ENCODE results near the gene SEPTIN1. TPM values are rescaled to one million over a fixed set of nuclear protein-coding genes. Genes with fewer than 3 reads are reported as not detected.
A peak's percentile ranks its signal among the peaks of the same experiment; 100 is the strongest.
"Not testable (repeated sequence)": the region's sequence is repeated elsewhere in the genome, so short reads cannot be mapped to it uniquely, and the experiment has no call there.

The SEPTIN1 gene
- total RNA-seq, 1 donor, result 38.2 TPM

DNA sequence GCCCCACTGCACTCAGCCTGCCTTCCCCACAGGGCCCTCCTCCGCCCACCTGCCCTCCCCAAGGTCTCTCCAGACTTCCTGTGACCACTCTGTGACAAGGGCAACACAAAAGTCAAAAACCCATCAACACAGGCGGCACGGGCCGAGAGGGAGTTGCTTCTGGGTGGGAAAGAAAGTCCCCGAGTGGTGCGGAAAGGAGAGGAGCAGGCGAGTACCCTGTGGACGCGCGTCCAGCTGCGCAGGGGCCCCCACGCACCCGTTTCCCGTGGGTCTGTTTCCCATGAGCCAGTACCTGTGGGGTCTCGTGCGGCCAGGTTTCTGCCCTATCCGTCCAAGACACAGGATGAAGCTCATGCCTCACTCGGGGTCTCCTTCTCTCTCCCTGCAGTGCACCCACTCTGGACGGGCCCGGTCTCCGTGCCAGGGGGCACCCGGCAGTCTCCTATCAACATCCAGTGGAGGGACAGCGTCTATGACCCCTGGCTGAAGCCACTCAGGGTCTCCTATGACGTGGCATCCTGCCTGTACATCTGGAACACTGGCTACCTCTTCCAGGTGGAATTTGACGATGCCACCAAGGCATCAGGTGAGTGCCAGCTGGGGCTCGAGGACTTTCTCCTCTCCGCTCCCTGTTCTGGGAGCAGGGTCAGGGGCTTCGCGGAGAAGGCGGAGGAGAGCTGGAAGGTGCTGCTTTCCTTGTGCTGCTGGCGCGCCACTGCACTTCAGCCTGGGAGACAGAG, 39.4 kb downstream of the SEPTIN1 start:
- no peak for DNase-seq (ENCODE audit: low read depth in 2 of 3, low spot score in 2 of 3)

DNA sequence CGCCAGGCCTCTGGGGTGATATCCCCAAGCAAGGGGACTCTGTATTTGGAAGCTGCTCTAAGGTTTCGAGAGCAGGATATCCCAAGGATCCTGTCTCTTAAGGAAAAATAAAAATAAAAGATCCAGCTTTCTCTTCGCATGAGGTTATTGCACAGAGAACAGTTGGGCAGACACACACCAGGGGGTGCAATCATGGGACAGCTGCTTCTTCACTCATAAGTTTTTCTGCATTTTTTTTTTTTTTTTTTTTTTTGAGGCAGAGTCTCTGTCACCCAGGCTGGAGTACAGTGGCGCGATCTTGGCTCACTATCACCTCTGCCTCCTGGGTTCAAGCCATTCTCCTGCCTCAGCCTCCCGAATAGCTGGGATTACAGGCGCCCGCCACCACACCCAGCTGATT, 40.4 kb downstream of the SEPTIN1 start:
- DNase-seq (ENCODE audit: low read depth in 2 of 3, low spot score in 2 of 3), result not testable (repeated sequence)

- DNase-seq (ENCODE audit: low read depth in 2 of 3, low spot score in 2 of 3), result no peak
Measured at GRCh38 chr16:30340621-30341020, 41.7 kb downstream of the SEPTIN1 start.

DNA sequence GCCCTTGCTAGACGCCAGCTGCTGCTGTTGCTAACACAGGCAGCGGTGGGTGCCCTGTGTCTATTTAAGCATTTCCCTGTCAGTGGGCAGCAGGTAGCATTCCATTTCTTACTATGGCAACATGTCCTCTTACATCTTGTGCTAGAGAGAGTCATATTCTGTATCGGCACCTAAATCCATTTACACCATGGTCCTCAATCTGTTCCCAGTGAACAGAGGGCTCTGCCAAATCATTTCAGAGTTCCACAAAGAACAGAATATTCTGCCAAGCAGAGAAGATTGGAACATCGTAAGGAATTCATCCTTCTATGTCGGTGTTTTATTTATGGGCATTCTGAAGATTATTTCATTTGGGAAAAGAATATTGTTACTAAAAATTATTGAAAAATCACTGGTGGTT, 43.6 kb downstream of the SEPTIN1 start:
- DNase-seq (ENCODE audit: low read depth in 2 of 3, low spot score in 2 of 3), result not testable (repeated sequence)

GRCh38 chr16:30337964-30338357, 44.4 kb downstream of the SEPTIN1 start:
- not testable (repeated sequence) for DNase-seq (ENCODE audit: low read depth in 2 of 3, low spot score in 2 of 3)

DNA sequence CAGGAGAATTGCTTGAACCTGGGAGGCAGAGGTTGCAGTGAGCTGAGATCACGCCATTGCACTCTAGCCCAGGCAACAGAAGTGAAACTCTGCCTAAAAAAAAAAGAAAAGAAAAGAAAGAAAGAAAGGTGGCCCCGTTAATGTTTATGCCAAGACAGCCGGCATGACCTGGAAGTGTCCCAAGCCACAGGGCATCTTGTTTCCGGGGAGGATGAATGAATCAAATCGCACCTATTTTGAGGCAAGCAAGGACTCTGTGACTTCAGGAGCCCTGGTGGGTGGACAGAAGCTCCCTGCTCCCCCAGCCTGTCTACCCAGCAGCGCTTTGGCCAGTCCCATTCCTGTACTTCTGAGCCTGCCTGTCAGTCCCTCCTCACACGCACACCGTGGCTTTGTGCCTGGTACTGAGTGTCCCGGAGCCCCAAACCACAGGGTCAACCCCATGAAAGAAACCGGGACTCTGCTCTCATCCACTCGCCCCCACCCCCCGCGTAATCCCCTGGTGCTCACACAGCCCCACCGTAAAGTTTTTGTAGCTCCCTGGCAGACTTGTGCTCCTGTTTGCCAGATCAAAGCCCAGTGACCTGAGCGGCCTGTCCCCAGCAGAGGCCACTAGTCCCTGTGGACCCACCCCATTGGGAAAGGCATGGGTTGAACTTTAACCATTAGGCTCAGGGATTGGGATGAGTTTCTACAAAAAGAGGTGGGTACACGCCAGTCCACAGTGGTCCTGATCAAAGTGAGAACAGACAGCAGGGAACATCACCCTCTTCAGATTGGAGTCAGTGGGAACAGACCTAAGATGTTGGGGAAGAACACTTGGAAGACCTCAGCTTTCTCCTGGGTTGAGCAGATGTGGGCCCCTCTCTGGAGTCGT, 46.5 kb downstream of the SEPTIN1 start:
- DNase-seq (ENCODE audit: low read depth in 2 of 3, low spot score in 2 of 3), result no peak

DNA sequence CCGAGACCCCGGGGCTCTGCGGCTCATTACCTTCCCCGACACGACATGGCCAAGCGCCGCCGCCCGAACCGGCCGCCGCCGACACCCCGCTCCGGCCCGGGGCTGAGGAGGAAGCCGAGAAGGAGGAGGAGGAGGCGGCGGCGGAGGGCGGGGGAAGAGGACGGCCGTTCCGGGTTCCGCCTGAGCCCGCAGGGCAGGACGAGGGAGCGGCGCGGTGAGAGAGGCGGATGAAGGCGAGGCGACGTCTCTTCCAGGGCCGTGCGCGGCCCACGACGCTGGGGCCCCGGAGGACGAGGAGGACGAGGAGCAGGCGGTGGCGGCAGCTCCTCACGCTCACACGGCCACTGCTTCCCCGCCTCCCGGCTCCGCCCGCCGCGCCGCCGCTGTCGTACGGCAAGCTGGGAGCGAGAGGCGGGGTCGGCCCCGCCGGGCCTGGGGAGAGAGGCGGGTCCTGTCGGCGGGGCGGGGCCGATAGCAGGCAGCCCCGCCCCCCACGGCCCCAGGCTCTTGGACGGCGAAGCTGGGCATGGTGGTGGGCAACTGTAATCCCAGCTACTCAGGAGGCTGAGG, 47.2 kb downstream of the SEPTIN1 start:
- peak; percentile 57 to 81 (median 72) for DNase-seq (ENCODE audit: low read depth in 2 of 3, low spot score in 2 of 3)

DNA sequence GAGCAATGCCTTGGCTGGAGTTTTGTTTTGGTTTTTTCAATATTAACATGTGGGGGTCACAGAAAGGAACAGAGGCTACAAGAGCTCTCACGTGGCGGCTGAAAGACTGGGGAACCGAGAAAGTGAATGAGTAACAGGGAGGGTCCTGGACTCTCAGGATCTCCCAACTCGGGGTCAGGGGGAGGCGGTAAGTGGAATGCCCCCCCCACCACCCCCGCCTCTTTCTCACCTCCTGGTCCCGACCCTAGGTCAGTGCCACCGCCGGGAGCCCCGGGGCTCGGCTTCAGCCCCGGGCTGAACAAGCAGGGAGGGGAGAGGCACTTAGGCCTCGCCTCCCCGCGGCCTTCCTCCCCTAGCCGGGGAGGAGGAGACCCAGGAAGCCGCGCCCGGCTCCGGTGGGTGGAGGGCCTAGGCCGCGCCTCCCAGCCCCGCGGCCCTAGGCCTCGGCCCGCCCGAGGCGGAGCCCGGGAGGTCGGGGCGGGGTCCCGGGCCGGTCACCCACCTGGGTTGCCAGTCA, 47.8 kb downstream of the SEPTIN1 start:
- peak; percentile 50 to 80 (median 71) for DNase-seq (ENCODE audit: low read depth in 2 of 3, low spot score in 2 of 3)

Small RNAs within 50 kb of the gene (small RNA-seq; reads per million reads assigned to genes)
- 4.8 reads per million, percentile 87 among the genes with 10 or more reads in this experiment for gene RF00406

Other genes with a start within 250 kb of the SEPTIN1 start
- gene CORO1A, start 199.0 kb downstream of the SEPTIN1 start, total RNA-seq, result 246 TPM
- gene BOLA2B, start 188.9 kb downstream of the SEPTIN1 start, total RNA-seq, result 49.8 TPM
- 59.2 TPM for gene SLX1A, start 188.7 kb downstream of the SEPTIN1 start, total RNA-seq
- gene SULT1A3, start 183.3 kb downstream of the SEPTIN1 start, total RNA-seq, result 12.1 TPM
- gene NPIPB13, start 134.1 kb downstream of the SEPTIN1 start, total RNA-seq, result 1.9 TPM
- gene CD2BP2, start 27.3 kb downstream of the SEPTIN1 start, total RNA-seq, result 18.6 TPM
- gene TBC1D10B, start 12.1 kb downstream of the SEPTIN1 start, total RNA-seq, result 40.9 TPM
- gene MYL11, start 7.8 kb downstream of the SEPTIN1 start, total RNA-seq, result 9.2 TPM
- 17.8 TPM for gene ZNF48, start 12.9 kb upstream of the SEPTIN1 start, total RNA-seq
- gene ZNF771, start 25.0 kb upstream of the SEPTIN1 start, total RNA-seq, result 9.2 TPM
- 40.4 TPM for gene DCTPP1, start 47.5 kb upstream of the SEPTIN1 start, total RNA-seq
- gene SEPHS2, start 63.3 kb upstream of the SEPTIN1 start, total RNA-seq, result 18.9 TPM
- gene ITGAL, start 90.2 kb upstream of the SEPTIN1 start, total RNA-seq, result 29.4 TPM
- gene ZNF768, start 144.0 kb upstream of the SEPTIN1 start, total RNA-seq, result 49.3 TPM
- gene ZNF747, start 152.3 kb upstream of the SEPTIN1 start, total RNA-seq, result 20.7 TPM
- gene ZNF764, start 175.8 kb upstream of the SEPTIN1 start, total RNA-seq, result 16.7 TPM
- 12.1 TPM for gene ZNF688, start 189.2 kb upstream of the SEPTIN1 start, total RNA-seq
- gene ZNF785, start 203.1 kb upstream of the SEPTIN1 start, total RNA-seq, result 15.3 TPM
- gene ZNF689, start 227.8 kb upstream of the SEPTIN1 start, total RNA-seq, result 16.4 TPM